MV-4-11 (cell line): ENCODE data around the gene ADAM33.

Source experiments
- DNase-seq: peaks from one replicate; lab custom pipeline; 2025; lab: John Stamatoyannopoulos, UW

The ADAM33 gene

DNA sequence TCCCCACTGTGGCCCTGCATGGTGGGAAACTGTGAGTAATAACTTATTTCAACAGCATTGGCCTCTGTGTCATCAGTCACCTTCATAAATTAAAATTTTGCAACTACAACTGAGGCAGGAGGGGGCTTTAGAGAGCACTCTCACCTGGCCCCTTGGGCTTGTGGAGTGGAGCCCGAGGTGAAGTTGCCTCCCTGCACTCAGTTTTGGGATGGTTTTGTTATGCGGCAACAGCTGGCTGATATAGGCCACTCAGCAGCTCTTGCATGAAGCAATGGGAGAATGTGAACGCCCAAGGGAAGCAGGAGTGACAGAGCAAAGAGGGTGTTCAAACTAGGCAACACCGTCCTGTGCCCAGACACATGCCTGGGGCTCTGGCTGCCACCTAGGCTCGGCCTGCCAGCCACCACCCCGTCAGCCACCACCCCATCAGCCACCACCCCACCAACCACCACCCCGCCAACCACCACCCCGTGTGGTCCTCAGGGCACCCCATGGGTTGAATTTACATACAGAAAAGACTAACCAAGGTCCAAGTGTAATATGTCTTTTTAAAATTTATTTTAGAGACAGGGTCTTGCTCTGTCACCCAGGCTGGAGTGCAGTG, 14.3 kb downstream of the ADAM33 start:
- DNase-seq, result no peak

DNA sequence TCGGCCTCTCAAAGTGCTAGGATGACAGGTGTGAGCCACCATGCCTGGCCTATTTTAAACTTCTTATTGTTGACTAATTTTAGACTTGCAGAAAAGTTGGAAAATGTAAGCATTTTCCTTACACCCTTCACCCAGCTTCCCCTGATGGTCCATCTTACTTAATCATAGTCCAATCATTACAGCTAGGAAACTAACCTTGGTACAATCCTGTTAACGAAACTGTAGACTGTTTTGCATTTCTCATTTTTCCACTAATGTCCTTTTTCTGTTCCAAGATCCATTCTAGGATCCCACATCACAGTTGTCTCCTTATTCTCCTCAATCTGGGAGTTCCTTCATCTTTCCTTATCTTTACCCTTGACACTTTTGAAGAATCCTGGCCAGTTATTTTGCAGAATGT, 18.0 kb downstream of the ADAM33 start:
- no peak for DNase-seq

DNA sequence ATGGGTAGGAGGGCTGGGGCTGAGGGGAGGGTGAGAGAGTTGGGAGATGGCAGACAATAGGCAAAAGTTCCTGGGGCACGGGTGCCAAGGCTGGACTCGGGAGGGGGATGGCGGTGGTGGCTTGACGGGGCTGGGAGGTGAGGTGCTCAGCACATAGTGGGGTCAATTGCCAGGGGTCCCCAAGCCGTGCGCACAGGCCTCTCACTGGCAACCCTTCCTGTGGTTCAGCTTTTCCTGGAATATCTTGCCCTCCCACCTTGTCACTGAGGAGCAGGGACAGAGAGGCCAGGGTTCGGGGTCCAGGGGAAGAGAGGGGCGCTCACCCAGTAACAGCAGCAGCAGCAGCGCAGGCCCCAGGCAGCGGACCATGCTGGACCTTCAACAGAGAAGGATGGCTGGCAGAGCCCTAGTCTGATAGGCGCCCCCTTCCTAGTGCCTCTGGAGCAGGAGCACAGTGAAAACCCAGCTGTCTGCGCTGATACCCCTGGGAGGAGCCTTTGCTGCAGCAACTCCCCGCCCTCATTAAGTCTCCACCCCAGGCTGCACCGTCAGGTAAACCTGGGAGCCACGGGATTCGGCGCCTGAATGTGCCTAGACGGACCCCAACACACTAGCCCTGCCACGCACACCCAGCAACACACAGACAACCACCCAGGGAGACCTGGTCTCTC, 18.6 kb downstream of the ADAM33 start, which contains the start of gene GFRA4:
GFRA4 (minus strand) TSS at position 369 of the 671 bp plus-strand sequence; CDS start at position 369, 0 bp downstream.
- DNase-seq, result no peak

DNA sequence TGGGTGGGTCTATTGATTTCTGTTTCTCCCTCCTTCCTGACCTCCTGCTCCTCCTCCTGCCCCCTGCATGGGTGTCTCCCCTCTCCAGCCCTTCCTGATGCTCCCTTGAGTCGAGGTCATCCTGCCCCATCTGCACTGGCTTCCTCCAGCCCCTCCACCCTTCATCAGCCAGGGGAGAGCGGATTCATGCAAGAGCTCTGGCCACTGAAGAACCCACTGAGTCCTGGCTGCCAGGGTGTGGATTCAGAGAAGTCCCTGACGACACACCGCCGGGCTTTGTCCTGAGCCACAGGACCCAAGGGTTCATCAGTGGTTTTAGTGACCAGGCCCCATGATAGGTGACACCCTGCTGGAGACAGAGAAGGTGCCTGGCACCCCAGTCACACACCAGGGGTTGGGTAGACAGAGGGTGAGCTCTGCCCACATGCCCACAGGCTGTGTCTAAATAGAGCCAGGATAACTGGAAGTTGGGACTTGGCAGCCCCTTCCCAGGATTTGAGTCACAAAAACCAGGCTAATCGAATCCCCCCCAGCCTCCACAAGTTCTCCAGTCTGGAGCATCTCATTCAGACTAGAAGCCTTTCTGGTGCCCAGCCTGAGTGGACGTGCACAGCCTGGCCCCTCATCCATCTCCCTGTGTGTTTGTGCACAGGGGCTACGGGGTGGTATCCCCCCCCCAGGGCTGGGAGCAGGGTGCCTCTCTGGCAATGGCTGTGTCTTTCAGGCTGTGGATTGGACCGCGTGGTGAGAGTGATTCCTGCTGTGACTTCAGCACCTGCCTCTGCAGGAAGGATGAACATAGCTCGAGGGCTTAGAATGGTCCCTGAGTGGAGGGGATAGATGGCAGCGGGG, 19.8 kb downstream of the ADAM33 start:
- DNase-seq, result no peak

DNA sequence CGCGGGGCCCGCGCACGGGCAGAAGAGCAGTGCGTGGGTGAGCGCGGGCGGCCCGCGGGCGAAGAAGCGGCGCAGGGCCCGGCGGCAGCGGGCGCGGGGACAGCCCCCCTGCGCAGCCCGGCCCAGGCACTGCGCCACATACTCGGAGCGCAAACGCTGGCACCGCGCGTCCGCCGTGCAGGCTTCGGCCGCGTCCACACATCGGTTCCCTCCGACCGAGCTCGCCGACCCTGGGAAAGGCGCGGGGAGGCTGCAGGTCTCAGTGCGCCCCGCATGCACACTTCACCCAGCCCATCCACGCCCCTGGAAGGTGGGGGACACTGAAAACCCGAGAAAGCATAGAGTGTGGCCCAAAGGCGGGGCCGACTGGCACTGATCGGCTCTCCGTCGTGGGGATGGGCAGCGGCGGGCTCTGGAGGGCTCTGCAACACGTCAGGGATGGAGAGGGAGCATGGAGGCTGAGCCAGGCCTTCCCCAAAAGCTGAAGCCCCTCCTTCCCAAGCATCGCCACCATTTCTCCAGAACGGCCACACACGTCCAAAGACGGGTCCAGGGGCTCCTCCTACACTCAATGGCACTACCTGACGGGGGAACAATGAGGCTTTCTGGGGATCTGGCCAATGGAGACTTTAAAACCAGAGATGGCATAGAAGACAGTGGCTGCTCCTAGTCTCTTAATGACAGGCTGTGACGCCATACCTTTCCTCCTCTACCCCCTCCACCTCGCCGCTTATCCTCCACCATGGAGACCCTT, 20.6 kb downstream of the ADAM33 start:
- no peak for DNase-seq

DNA sequence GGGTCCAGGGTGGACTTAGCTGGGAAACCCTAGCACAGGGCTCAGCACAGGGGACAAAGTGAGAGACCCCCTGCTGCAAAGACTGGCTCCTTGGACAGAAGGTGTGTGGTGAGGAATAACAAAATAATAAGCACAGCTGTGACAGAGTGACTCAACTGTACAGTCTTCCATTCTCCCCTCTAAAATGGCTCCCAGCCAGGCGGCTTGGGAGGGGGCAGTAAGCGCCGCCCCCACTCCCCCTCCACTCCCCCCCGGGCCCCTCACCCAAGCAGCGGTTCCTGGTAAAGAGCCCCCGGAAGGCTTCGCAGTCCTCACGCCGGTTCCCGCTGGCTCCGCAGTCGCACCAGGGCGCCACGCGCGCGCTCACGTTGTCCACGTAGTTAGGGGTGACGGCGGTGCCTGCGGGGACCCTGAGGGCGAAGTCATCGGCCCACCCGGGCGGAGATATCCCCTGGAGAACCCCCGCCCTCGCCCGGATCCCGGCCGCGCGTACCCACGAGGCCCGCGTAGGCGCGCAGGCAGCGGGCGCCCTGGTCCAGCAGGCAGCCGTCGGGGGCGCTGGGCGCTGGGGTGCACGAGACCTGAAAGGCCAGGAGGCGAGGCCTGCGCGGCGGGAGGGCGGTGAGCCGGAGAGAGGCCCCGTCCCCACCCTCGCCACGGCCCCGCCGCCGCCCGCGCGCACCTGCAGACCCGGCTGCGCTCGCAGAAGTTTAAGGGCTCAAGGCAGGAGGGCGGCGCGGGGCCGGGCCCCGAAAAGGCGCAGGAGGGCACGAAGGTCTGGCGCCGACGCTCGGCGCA, 21.3 kb downstream of the ADAM33 start:
- DNase-seq, result no peak

DNA sequence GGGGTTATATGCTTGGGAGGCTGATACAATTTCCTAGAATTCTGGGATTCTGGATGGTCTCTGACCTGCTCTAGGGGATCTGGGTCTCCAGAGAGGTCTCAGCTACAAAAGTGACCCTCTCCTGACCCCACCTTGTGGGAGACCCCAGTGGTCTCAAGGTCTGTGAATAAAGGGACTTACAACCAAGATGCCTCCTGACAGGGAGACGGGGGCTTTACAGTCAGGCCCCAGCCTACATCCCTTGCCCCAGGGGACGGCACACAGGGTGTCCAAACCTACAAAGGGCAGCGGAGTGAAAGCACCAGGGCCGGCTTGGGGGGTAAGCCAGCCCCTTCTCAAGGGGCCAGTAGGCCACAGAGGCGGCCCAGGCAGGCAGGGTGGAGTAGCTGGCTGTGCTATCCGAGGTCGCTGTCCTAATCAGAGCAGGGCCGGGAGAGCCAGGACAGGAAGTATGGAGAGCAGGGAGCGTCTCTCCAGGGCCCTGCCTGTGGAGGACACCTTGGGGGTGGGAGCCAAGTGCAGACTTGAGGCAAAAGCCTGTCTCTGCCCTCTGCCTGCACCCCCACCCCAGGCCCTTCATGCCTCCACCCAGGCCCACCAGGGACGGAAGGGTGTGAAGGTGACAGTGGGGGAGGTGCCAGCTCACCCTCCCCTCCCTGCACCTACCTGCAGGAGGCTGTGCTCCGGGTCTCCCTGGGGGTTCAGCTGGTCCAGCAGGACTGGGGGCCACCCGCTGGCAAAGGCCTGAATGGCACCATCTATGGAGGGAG, 22.1 kb downstream of the ADAM33 start:
- DNase-seq, result no peak

DNA sequence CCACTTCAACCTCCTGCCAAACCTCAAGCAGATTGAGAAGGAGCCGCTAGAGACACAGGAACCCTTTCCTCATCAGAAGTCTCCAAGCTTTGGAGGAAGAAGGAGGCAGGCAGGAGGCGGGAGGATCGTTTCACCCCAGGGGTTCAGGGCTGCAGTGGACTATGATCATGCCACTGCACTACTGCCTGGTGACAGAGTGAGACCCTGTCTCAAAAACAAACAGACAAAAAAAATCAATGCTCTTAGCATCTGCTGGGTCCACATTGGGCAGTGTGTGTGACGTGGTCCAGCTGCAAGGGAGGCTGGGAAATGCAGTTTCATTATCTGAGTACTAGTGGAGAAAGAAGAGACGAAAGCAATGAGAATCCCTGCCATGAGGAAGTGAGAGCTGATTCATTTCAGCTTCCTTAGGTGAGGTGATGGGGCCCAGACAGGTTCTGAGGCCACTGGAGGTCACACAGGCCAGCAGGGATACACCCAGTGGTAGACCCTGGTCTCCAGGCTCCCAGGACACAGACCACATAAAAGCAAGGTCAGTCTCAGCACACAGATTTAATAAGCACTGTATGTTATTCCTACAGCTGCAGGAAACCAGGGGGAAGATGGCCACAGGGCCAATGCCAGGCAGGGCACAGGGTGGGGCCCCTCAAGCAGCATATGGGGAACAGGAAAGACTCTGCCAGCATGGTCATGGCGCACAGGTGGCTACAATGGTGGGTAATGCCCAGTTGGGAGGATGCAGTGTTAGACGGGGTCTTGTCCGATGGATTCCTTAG, 22.9 kb downstream of the ADAM33 start:
- DNase-seq, result peak; percentile 80

DNA sequence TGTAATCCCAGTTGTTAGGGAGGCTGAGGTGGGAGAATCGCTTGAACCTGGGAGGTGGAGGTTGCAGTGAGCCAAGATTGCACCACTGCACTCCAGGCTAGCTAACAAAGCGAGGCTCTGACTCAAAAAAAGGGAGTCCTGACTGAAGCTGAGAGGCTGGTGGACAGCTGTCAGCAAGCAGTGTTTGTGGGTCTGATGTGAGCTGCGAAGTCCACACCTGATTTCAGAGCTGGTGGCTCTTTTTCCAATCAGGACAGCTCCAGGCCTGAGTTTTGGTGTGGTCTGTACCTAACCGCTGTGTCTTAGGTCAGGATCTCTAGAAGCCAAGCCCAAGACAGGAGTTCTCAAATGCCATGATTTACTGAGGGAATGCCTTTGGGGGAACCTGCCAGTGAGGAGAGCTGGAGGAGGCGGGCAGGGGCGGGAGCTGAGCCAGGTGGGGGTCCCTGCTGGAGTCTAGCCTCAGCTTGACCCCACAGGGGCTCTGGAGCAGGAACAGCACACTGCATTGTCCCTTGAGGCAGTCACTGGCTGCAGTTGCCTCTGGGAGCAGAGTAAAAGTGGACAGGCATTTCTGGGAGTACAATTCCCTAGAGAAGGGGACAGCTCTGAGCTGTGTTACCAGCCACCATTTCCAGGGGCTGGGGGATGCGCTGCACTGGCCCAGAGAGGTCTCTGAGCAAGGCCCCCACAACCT, 23.6 kb downstream of the ADAM33 start:
- DNase-seq, result no peak

DNA sequence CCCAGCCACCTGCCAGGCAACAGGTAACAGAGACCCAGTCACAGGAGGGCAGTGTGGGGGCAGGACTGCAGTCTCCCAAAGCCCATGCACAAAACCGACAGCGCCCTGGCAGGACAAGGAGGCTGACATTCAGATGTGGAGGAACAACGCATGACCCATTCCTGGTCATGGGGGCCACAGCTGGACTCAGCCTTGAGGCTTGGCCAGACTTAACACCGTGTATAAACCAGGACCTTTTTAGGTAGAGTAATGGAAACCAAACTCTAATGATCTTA, 26.7 kb downstream of the ADAM33 start:
- DNase-seq, result no peak

DNA sequence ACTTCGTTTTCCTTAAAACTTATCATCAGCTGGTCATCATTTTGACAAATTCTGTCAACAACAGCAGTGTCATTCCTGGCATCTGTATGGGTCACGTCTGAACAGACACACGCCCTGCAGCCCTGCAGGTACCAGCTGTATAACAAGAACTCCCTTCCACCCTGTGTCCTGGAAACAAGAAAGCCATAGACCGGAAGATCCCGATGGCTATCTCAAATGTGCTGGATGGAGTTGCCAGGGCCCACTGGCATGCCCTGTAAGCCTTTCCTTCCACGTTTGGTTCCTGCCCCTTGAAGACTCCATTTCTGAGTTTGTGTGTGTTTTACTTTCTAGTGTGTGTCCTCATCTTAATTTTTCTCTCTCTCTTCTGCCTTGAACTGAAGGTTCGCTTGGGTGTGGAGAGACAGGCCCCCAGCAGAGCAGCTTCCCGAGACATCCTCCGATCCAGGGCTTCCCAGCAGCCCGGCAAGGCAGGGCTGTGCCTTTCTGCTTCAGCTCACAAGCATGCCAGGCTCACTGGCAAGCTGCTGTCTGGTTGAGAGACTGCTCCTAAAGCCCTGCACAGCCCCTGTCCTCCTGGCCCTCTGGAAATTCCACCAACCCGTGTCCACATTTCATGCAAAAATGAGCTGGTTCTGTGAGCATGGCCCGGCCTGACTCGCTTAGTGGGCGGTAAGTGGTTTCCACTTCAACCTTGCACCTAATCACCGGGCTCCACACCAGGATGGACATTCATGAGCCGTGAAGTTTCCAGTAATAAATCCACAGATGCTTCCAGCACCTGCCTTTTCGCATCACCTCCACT, 27.3 kb downstream of the ADAM33 start:
- no peak for DNase-seq

DNA sequence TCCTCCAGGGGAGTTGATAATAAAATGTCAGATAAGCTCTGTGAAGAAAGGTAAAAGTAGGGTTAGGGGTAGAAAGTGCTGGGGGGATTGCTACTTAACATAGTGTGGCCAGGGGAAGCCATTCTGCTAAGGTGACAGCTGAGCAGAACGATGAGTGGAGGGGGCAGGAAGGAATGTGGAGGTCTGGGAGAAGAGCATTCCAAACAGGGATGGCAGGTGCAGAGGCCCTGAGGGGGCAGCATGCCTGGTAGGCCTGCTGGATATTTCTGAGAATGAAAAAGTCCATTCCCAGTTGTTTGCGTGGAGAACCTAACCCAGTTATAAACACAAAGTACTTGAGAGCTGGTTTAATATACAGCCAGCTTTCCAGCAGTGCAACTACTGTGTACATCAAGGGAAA, 27.9 kb downstream of the ADAM33 start:
- DNase-seq, result no peak

DNA sequence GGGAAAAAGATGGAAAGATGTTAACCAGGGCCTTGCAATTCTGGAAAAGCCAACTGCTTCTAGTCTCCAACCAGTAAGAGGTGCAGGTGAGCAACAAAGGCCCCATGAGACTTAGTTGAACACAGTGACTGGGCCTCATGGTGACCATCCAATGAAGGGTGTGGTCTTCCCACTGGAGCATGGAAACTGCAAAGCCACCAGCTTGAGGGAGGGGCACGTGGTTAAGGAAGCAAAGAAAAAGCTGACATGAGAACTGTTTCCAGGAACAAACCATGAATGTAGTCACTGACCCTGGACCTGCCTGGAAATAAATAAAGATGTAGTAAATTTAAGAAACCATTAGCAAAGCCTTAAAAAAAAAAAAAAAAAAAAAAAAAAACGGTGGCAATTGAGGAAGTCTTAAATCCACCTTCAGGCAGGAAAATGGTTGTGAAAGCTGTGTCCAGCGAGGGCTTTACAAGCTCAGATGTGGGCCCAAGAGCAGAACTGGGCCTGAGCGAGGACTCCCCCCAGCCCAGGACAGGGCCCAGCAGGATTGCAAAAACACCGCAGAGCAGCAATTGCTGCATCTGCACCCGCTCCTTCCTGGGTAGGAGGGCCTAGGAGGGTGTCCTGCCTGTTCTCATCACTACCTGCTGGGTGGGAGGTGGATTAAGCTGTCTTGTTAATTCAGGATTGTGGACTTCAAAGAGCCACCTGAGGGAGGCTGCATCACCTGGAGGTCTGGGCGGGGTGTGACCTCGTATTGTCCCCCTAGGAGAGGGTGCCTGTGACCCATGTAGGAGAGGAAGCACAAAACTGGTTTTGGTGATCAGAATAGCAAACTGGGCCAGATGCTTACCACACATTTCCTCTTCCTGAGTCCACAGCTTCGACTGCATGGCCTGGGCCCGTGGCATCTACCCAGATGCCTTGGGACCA, 28.9 kb downstream of the ADAM33 start:
- peak; percentile 69 for DNase-seq

DNA sequence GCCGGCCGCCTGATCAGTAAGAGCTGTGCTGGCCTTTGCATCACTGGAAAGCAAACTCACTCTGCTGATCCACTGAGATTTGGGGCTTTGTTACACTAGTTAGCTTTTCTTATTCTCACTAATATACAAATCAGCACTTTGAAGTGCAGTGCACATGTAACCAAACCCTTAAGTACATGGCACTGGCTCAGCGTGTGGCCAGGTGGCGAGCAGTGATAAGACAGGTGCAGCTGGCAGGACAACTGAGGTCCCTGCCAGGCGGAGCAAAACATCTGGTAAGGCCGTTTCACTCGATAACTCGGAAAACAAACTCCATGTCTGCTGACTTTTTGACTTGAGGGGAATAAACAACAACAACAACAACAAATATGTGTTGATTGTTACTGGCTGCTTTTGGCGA, 29.6 kb downstream of the ADAM33 start:
- no peak for DNase-seq

DNA sequence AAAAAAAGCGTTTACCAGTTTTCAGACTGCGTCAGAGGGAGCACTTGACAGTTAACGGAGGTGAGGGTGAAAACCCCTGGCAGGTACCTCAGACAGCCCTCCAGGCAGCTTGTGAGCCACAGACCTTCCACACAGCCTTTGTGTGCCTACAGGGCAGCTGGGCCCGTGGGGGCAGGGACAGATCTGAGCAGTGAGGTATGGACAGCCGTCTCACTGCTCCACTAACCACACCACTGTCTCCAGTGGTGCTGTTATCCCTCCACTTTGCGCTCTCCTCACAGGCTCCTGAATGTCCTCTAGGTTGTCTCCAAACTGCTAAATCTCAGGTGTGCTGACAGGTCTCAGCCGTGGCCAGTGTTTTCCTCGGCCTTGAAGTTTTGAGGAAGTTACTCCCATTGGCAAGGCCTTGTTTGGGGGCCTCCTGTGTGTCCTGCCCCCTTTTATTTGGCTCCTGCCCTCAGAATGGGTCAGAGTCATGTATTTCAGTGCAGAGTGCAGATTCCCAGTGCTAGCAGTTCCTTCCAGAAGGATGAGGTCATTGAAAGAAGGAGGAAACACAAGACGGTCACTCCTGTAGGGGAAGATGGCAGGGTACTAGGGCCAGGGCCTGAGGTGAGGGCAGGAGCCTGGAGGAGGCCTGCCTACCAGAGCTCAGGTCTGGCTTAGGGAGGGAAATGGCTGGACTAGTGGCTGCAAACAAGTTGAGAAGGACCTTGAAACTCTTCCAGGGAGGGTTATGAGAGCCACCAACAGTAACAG, 30.4 kb downstream of the ADAM33 start:
- DNase-seq, result no peak

DNA sequence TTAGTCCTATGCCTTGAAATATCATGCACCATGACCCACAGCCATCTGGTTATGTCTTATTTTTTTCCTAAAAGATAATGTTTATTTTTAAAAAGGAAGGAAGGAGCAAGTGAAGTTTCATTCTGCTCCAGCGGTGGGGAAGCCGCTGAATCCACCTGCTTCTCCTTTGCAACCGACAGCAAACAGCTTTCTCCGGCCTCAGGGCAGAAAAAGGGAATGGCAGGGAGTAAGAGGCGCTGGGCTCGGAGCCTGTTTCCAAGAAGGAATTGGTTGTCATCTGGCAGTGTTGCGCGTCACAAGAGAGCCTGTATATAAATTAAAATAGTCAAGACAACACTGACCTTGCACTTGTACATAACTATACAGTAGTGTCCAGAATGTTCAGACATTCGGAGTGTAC, 32.9 kb downstream of the ADAM33 start:
- no peak for DNase-seq

DNA sequence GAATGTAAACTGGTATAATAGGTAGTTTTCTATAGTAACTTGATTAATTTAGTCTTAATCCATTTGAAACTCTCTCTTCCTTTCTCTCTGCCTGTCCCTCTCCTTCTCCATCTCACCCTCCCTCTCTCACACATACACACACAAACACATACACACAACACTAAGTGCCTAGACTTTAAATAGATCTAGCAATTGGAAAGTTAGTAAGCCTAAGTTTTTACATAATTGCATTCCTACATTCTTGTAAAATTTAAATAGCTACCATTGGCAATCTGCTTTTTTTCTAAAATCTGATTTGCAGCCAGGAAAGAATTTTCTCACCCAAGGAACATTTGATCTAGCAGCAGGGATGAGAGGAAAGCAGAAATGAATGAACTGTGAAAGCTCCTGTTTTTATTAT, 34.3 kb downstream of the ADAM33 start:
- DNase-seq, result no peak
